Body of pancreas (tissue), 4 donors: ENCODE data around the gene MYO16.

ENCODE experiments used
- CTCF ChIP-seq, 7 experiments: fragments of 450-650 bp in 4 of 7; fragments of 200-600 bp in 3 of 7; sonication (generic) in 3 of 7; IDR thresholded peaks; one replicate each; pipeline ENCODE4 v1.5.1; 2016 to 2019; ENCODE audit warnings: antibody characterized with exemption in 7 of 7
- POLR2A ChIP-seq, 3 donors: fragments of 450-650 bp; IDR thresholded peaks; one replicate each; pipeline ENCODE4 v1.6.1; 2016; ENCODE audit warnings: antibody characterized with exemption in 3 of 3, mild to moderate bottlenecking in 2 of 3

GRCh38 chr13:109224033-109224432, 594.6 kb downstream of the MYO16 start:
- TF ChIP-seq CTCF (IDR thresholded peaks at IDR 0.05) (no peak), POLR2A (IDR thresholded peaks at IDR 0.05) (no peak)
